HCT116 (cell line): ENCODE results near the gene ATG16L2.

Experiments used
- EGR1 ChIP-seq: IDR thresholded peaks from 2 replicates; pipeline ENCODE4 v1.6.1; 2012; ENCODE audit warnings: low read depth
- EZH2phosphoT487 ChIP-seq: fragments of 200-600 bp; IDR thresholded peaks from 2 replicates; pipeline ENCODE4 v1.6.1; 2018; ENCODE audit warnings: antibody characterized with exemption, borderline replicate concordance
- POLR2A ChIP-seq: IDR thresholded peaks from 2 replicates; pipeline ENCODE4 v1.7.0; 2011; ENCODE audit warnings: borderline replicate concordance; ENCODE audit not compliant: insufficient read depth, insufficient read length; ENCODE audit errors: extremely low read depth
- POLR2AphosphoS5 ChIP-seq: IDR thresholded peaks from 2 replicates; pipeline ENCODE4 v1.6.1; 2011; ENCODE audit warnings: mild to moderate bottlenecking, low read depth, low read length, moderate library complexity
- RAD21 ChIP-seq: IDR thresholded peaks from 2 replicates; pipeline ENCODE4 v1.6.1; 2012; ENCODE audit warnings: low read depth, mild to moderate bottlenecking
- SIN3A ChIP-seq: IDR thresholded peaks from 2 replicates; pipeline ENCODE4 v1.6.1; 2012; ENCODE audit warnings: low read depth
- ZFX ChIP-seq: fragments of 450-650 bp; IDR thresholded peaks from 2 replicates; pipeline ENCODE4 v1.6.1; 2017
- TF ChIP-seq, protein P1 (sequence below), 3 experiments: fragments of 200-600 bp in 1 of 3; sonication (generic) in 1 of 3; IDR thresholded peaks in 2 of 3; conservative IDR thresholded peaks in 1 of 3; 2 replicates each; pipeline ENCODE4 v1.5.1; 2012 to 2017; ENCODE audit warnings: low read depth in 2 of 3, low read length in 2 of 3, antibody characterized with exemption in 1 of 3, borderline replicate concordance in 1 of 3, control low read depth in 1 of 3, mild to moderate bottlenecking in 1 of 3, mixed read lengths in 1 of 3, mixed run types in 1 of 3, moderate library complexity in 1 of 3; ENCODE audit not compliant: insufficient read depth in 1 of 3

DNA sequence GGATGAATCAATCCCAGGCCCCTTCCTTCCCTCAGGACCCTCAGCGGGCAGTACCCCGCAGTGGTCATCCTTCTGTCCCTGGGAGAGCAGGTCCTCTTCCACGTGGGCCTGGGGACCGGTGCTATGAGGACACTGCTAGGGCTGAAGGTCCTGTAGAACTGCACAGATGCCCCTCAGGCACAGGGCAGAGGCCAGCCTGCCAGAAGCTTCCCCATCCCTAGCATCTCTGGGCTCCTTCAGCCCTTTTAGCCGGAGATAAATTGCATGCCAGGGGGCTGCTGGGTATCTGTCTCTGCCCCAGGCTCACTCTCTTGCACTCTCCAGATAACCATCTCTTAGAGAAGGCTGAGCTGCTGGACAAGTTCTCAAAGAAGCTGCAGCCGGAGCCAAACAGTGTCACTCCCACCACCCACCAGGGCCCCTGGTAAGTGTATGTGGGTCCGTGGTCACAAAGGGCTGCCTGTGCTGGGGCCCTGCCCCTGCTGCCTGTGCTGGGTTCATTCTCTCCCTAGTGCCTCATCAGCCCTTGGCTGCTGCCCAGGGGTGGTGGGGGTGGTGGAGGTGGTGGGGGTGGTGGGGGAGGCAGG lies 2.3 kb downstream of the ATG16L2 start:
- no peak for TF ChIP-seq POLR2A
- TF ChIP-seq, protein P1, sequence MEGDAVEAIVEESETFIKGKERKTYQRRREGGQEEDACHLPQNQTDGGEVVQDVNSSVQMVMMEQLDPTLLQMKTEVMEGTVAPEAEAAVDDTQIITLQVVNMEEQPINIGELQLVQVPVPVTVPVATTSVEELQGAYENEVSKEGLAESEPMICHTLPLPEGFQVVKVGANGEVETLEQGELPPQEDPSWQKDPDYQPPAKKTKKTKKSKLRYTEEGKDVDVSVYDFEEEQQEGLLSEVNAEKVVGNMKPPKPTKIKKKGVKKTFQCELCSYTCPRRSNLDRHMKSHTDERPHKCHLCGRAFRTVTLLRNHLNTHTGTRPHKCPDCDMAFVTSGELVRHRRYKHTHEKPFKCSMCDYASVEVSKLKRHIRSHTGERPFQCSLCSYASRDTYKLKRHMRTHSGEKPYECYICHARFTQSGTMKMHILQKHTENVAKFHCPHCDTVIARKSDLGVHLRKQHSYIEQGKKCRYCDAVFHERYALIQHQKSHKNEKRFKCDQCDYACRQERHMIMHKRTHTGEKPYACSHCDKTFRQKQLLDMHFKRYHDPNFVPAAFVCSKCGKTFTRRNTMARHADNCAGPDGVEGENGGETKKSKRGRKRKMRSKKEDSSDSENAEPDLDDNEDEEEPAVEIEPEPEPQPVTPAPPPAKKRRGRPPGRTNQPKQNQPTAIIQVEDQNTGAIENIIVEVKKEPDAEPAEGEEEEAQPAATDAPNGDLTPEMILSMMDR (IDR thresholded peaks at IDR 0.05 in 2 of 3, conservative IDR thresholded peaks at IDR 0.05 in 1 of 3; ENCODE audit: borderline replicate concordance in 1 of 3, insufficient read depth in 1 of 3, low read depth in 2 of 3, low read length in 2 of 3): no peak
- no peak for TF ChIP-seq POLR2AphosphoS5
- TF ChIP-seq ZFX: no peak
- TF ChIP-seq RAD21: no peak
- TF ChIP-seq SIN3A: no peak
- TF ChIP-seq EGR1: no peak
- TF ChIP-seq EZH2phosphoT487: no peak
